ENCODE results near the gene MALAT1. TPM values are rescaled to one million over a fixed set of nuclear protein-coding genes. Genes with fewer than 3 reads are reported as not detected.
A peak's percentile ranks its signal among the peaks of the same experiment; 100 is the strongest.

The MALAT1 gene
- total and polyA plus RNA-seq, 8 donors = 608 to 15,875 (median 753) TPM

GRCh38 chr11:65545853-65546216 lies 47.0 kb downstream of the MALAT1 start:
- ATAC-seq (no peak), DNase-seq (no peak)
- H3K4me1 ChIP-seq = peaks cover 13 to 30% of the 10 kb centered on the region in 2 donors
- H3K27me3 ChIP-seq = no peaks in the 10 kb centered on the region
- peak overlapping the region in 1 of 2 donors; percentile 53 for H3K4me3 ChIP-seq
- H3K9me3 ChIP-seq = no peaks in the 10 kb centered on the region
- TF ChIP-seq, protein P1, sequence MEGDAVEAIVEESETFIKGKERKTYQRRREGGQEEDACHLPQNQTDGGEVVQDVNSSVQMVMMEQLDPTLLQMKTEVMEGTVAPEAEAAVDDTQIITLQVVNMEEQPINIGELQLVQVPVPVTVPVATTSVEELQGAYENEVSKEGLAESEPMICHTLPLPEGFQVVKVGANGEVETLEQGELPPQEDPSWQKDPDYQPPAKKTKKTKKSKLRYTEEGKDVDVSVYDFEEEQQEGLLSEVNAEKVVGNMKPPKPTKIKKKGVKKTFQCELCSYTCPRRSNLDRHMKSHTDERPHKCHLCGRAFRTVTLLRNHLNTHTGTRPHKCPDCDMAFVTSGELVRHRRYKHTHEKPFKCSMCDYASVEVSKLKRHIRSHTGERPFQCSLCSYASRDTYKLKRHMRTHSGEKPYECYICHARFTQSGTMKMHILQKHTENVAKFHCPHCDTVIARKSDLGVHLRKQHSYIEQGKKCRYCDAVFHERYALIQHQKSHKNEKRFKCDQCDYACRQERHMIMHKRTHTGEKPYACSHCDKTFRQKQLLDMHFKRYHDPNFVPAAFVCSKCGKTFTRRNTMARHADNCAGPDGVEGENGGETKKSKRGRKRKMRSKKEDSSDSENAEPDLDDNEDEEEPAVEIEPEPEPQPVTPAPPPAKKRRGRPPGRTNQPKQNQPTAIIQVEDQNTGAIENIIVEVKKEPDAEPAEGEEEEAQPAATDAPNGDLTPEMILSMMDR (IDR thresholded peaks at IDR 0.05) = no peak
- H3K27ac ChIP-seq = peak overlapping the region; percentile 48 to 61
- intact Hi-C loops (cut with DNase I) = loop anchor here in 1 of 2 donors (10.0 kb wide), 1 partner anchor 49 kb away; the partner anchor contains the start of gene KCNK7
- no peaks in the 10 kb centered on the region for H3K36me3 ChIP-seq

- H3K27ac ChIP-seq = peak overlapping the region; percentile 48 to 61
- no peaks in the 10 kb centered on the region for H3K27me3 ChIP-seq
- DNase-seq (peak in 3 of 4 donors; percentile 74 to 100 (median 95)), ATAC-seq (peak; percentile 93)
- peaks cover 8 to 27% of the 10 kb centered on the region in 2 donors for H3K4me1 ChIP-seq
- intact Hi-C loops (cut with DNase I) = loop anchor here in 1 of 2 donors (10.0 kb wide), 1 partner anchor 48 kb away; the partner anchor contains the start of gene KCNK7
- no peaks in the 10 kb centered on the region for H3K9me3 ChIP-seq
- H3K4me3 ChIP-seq = peak overlapping the region; percentile 25 to 53
- TF ChIP-seq, protein P1 (IDR thresholded peaks at IDR 0.05) = no peak
- no peaks in the 10 kb centered on the region for H3K36me3 ChIP-seq
These were observed 47.5 kb downstream of the MALAT1 start for GRCh38 chr11:65546217-65546958.

DNA sequence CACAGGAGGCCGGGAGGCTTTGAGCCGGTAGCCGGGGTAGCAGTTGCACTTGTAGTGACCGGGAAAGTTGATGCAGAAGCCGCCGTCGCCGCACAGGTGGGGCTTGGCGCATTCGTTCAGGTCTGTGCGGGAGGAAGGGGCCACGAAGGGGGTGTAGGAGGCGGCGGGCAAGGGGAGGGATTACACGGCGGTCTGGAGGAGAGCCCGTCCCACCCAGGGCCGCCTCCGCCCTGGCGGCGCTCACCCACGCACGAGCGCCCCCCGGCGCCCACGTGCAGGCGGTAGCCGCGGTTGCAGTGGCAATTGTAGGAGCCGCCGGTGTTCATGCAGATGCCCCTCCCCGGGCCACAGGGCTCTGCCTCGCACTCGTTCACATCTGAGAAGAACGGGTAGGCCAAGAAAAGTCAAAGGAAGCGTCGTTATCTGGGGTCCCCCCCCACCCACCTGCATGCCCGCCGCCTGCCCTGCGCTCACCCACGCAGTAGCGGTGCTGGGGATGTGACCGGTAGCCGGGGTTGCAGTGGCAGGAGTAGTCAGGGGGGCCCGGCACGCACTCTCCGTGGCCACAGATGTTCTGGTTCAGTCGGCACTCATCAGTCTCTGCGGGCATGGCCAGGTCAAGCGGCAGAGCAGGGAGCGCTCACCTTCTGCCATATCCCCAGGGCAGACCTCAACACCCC lies 48.7 kb downstream of the MALAT1 start:
- Histone ChIP-seq H3K27me3 (no peaks in the 10 kb centered on the region), H3K9me3 (no peaks in the 10 kb centered on the region), H3K36me3 (no peaks in the 10 kb centered on the region), H3K4me1 (peaks cover 0 to 32% of the 10 kb centered on the region in 2 donors), H3K4me3 (no peak overlapping the region), H3K27ac (no peak overlapping the region)
- ATAC-seq (no peak), DNase-seq (no peak)
- intact Hi-C loops (cut with DNase I) = loop anchor here in 1 of 2 donors (10.0 kb wide), 1 partner anchor 47 kb away; the partner anchor contains the start of gene KCNK7
- TF ChIP-seq, protein P1 (IDR thresholded peaks at IDR 0.05) = no peak

DNA sequence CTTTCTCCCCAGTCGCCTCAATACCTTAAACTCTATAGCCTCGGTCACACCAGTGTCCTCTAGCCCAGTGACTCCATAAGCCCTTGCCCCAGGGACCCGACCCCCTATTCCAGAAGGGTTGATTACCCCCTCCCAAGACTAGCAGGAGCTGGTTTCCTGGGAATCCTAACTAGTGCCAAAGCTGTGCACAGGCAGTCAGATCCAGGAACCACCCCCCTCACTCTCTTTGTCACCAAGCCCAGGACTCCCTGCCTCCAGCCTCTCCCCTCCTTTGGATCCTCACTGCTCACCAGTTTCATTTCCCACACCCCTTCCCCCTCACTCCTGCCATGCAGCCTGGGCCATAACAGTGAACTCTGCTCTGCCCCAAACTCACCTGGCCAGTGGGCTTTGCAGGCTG lies 49.5 kb downstream of the MALAT1 start:
- TF ChIP-seq, protein P1 (IDR thresholded peaks at IDR 0.05) = no peak
- Histone ChIP-seq H3K9me3 (no peaks in the 10 kb centered on the region), H3K36me3 (no peaks in the 10 kb centered on the region), H3K27me3 (no peaks in the 10 kb centered on the region), H3K4me1 (peaks cover 0 to 40% of the 10 kb centered on the region in 2 donors), H3K27ac (no peak overlapping the region), H3K4me3 (no peak overlapping the region)
- ATAC-seq (no peak), DNase-seq (no peak)
- intact Hi-C loops (cut with DNase I) = loop anchor here in 1 of 2 donors (10.0 kb wide), 1 partner anchor 46 kb away; the partner anchor contains the start of gene KCNK7

DNA sequence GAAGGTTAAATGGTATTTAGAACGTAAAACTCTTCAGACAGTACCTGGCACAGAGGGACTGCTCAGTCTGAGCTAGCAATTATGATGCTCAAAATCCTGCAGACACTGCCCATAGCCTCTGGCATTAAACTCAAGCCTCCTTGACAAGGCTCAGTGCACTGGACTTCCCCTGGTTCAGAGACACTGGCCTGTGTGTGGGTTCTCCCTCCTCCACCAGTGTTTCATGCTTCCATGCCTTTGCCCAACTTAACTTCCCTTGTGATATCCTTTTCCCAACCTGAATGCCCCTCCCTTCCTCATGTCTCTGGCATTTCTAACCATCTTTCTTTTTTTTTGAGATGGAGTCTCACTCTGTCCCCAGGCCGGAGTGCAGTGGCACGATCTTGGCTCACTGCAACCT lies 50.3 kb downstream of the MALAT1 start:
- no peaks in the 10 kb centered on the region for H3K9me3 ChIP-seq
- TF ChIP-seq, protein P1 (IDR thresholded peaks at IDR 0.05) = no peak
- intact Hi-C loops (cut with DNase I) = loop anchor here in 1 of 2 donors (10.0 kb wide), 1 partner anchor 46 kb away; the partner anchor contains the start of gene KCNK7
- ATAC-seq (no peak), DNase-seq (no peak)
- H3K27ac ChIP-seq = no peak overlapping the region
- peaks cover 0 to 47% of the 10 kb centered on the region in 2 donors for H3K4me1 ChIP-seq
- H3K36me3 ChIP-seq = no peaks in the 10 kb centered on the region
- H3K4me3 ChIP-seq = no peak overlapping the region
- no peaks in the 10 kb centered on the region for H3K27me3 ChIP-seq
